Stimulated activated CD8-positive, alpha-beta memory T cell treated with anti-CD3 and anti-CD28 coated beads, Interleukin-15, amount 100 ng/mL, for 24 hours (primary cell): ENCODE measurements around the gene DYNLL2.
"Not testable (repeated sequence)": the region's sequence is repeated elsewhere in the genome, so short reads cannot be mapped to it uniquely, and the experiment has no call there.

Source experiments
- DNase-seq: peaks from one replicate; pipeline ENCODE4 v3.0.0-alpha.2; 2020; ENCODE audit warnings: low read depth

DYNLL2 gene

DNA sequence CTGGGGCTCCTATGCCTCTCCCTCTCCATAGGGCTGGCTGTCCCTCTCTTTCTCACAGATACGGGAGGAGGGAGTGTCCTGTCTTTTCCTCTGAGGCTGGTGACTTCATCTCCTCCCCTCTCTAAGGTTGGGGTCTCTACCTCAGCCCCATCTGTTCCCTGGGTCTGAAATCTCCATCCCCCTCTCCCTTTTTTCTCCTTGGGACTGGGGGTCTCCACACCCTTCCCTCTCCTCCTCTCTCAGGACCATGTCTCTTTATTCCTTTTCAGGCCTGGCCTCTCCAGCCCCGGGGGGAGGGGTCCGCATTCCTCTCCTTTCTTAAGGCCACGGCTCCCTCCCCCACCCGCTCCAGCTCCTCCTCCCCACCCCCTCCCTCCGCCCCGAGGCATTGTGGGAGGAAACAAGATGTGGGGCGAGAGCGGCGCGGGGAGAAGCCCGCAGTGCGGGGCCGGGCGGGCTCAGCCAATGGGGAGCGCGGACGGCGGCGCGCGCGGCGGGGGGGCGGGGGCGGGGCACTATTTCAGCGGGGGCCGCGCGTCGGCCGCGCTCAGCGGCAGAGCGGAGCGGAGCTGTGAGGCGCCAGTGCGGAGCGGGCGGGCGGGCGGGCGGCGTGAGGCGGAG, at the start of gene DYNLL2:
Gene DYNLL2, plus strand, starts transcription at position 550 of the 621 bp plus-strand sequence. CDS start 3,672 bp downstream, outside the sequence.
- DNase-seq = peak; percentile 73

DNA sequence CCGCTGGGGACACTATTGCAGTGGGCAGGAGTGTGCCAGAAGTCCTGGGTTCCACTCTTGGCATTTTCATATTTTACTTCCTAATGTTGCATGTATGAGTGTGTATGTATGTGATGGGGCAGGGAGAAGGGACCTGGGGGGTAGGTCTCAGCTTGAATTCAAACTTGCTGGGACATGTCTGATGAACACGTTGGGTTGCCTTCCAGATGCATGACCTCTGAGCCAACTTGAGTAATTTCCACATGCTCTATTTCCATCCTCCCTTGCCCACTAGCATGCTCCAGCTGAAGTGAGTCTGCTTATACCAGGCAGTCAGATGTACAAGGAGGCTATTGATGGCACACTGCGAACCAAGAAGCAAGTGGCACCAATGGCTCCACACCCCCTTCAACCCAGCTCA, 43.2 kb upstream of the DYNLL2 start:
- DNase-seq = no peak

DNA sequence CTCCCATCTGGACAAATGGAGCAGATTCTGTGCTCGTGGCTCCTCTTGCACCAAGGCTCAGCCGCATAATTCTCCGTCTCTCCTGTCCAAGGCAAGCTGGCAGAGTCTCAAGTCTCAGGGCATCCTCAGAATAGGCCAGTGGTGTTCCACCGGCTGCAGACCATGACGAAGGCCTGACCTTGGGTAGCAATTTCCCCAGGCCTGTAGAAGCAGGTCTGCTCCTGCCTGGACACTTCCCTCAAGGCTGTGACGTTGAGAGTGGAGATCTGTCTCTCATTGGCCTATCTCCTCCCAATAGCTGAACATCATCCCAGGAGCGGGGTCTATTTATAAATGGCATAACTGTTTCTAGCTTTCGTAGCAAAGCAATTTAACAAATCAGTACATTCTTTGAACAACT, 42.8 kb upstream of the DYNLL2 start:
- DNase-seq = no peak

DNA sequence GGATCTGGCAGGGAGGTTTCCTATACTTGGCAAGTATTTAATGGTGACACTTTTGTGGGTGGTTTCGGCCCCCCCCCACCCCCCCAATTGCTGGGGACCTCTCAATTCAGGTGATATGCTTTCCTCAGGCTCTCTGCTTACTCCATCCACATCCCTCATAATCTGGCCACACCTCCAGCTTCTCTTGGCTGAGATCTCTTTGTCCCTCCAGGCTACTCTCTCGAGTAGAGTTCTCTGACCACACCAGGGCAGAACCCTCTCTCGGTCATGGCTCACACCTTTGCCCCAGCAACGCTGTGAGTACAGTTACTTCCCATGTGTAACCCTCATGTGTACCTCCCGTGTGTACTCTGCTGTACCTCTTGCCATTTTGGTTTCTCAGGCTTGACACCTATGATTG, 42.1 kb upstream of the DYNLL2 start:
- no peak for DNase-seq

DNA sequence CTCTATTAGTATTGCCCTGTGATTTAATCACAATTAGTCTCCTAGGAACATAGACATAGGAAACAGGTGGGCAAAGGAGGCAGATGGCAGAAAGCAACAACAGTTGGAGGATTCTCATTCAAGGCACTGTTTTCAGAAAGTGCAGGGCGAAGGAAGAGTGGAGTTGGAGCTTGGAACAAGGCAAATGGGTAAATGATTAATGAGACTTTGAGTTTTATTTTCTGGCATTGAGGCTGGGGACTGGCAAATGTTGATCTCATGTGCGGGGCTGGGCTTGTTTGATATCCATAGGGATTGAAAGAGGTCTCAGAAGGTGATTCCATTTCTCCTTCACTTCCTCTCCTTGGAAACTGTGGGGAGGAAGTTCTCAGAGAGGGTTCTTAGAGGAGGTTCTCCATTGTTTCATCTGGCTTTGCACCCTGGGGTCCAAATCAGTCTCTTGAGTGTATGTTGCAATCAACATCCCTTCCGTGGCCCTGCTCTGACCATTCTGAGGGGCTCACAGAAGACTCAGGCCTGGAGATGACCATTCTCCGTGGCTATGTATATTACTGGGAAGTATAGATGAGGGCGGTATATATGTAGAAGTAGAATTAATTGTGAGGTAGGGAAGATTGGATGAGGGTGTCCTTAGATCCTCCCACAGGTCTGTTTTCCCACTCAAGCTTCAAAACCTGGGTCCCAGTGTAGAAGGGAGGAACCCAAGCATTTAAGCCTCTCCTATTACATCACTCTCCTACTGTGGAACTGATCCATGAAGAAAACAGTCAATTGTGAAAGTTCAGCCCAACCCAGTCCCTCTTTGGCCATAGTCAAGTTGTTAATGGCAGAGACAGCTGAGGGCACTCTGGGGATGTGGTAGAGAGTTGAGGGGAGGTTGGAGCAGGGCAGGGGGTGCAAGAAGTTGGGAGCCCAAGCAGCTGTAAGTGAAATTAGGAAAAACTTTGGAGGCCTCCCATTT, 39.7 kb upstream of the DYNLL2 start:
- no peak for DNase-seq

DNA sequence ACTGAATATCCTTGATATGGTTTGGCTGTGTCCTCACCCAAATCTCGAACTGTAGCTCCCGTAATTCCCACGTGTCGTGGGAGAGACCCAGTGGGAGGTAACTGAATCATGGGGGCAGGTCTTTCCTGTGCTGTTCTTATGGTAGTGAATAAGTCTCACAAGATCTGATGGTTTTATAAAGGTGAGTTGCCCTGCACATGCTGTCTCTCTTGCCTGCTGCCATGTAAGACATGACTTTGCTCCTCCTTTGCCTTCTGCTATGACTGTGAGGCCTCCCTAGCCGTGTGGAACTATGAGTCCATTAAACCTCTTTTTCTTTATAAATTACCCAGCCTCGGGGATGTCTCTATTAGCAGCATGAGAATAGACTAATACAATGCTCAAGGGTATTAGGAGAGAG, 39.0 kb upstream of the DYNLL2 start:
- not testable (repeated sequence) for DNase-seq

DNA sequence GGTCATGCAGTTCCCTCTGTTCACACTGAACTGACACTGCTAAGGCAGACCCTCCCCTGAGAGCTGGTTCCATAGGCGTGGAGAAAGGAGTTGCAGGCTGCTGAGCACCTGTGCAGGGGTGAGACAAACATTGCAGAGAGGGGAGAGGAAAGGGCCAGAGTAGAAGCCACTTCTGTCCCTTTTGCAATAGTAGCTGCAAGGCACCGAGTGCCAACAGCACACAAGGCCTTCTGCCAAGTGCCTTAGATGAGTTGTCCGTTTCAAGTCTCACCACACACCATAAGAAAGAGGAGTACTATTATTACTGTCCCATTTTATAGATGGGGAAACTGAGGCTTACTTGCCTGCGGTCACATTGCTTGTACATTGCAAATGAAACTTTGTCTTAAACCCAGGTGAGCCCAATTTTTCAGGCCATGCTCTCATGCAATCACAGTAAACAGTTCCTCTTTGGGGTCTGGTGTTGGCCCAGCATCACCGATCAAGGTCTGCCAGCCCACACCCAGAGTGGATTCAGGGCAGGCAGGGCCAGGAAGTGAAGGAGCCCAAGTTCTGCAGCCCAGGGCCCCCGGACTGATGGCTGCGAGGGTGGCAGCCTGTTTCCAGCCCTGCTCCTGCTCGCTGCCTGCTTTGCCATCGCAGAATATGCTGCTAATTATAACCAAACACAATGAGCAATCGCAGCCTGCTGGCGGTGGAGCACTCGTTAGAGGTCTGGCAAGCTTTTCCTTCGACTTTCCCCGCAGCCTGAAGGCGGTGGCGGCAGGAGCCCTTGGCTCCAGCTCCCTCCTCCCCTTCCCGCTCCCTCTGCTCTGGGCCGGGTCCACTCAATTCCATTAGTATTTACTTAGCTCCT, 36.8 kb upstream of the DYNLL2 start:
- no peak for DNase-seq

DNA sequence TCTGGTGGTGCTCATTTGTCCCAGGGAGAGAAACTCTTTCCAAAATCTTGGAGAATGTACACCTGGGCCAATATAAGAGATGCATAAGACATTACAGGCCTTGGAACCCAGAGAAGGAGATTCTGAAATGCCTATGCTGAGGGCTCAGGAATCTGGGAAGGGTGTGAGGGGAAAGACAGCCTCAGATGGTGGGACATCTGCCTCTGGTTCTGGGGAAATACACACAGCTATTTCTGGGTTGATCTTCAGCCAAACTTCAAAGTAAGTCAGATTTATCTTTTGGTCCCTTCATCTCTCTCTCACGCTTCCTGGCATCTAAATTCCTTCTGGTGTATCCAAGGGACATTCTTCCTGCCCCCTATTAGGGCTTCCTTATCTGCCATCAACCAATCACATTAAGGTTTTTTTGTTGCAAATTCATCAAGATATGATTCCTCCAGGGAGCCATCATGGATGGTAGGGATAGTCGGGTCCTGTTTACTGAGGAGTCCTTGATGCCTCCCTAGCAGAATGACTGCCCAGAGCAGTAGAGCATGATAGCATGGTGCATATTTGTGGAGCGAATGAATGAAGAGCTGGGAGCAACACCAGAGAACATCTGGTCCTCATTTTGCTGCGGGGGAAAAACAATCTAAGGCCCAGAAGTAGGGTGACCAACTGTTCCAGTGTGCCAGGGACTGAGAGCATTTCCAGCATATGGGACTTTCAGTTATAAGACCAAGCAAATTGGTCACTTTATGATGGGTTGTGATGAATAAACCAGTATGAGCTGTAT, 35.7 kb upstream of the DYNLL2 start:
- DNase-seq = no peak

DNA sequence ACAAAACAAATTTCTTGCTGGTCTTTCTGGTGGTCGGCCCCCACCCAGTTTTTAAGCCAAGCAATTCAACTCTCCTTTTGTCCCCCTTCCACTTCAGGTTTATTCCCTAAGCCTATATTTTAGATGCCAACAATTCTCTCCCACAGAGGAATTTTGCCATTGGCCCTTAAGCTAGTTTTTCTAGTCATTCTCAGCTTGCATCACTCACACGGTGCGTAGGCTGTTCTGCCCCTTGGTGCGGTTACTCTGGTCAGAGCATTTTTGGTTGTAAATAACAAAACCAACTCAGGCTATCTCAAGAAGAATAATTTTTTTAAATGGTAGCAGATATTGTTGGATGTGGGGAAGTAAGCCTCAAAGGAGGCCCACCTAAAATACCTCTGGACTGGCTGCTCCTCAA, 33.7 kb upstream of the DYNLL2 start:
- no peak for DNase-seq

DNA sequence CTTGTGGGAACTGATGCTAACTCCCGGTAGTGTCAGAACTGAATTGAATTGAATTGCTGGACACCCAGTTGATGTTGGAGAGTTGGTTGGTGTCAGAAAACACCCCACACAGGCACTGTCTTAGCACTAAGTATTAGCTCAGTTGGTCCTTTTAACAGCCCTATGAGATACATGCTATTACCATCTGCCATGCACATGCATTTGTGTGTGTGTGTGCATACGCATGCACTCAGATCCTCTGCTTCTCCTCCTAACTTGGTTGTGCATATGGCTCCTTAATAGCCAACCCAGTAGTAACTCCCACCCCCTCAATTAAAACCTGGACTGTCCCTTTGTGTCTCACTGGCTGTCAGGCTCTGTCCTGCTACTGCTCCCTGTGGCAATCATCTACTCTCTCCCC, 32.3 kb upstream of the DYNLL2 start:
- DNase-seq = no peak

DNA sequence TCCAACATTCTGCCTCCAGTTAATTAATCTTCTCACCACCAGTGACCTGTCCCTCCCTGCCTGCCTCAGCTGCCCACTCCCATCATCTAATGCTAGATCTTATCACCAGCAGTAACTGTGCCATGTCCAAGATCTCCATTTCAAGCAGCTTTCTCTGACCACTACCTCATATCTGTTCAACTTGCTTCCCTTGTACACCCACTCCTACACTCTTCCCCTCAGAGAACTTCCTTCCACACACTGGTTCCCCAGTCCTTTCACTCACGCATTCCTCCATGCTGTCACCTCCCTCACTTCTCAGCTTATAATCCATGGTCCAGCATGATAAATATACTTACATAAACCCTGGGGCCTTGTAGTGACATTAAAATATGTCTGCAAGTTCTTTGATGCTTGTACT, 31.8 kb upstream of the DYNLL2 start:
- no peak for DNase-seq

DNA sequence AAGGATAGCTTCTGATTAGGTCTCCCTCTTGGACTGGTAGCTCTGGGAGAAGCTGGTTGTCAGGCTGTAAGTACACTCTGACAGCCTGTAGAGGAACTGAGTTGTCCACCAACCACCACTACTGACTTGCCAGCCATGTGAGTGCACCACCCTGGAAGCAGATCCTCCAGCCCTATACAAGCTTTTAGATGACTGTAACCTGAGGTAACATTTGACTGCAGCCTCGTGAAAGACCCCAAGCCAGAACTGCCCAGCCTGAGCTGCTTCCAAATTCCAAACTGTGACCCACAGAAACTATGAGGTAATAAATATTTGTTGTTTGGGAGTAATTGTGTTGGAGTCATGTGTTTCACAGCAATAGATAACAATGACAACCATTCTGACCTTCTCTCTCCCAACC, 30.8 kb upstream of the DYNLL2 start:
- no peak for DNase-seq

DNA sequence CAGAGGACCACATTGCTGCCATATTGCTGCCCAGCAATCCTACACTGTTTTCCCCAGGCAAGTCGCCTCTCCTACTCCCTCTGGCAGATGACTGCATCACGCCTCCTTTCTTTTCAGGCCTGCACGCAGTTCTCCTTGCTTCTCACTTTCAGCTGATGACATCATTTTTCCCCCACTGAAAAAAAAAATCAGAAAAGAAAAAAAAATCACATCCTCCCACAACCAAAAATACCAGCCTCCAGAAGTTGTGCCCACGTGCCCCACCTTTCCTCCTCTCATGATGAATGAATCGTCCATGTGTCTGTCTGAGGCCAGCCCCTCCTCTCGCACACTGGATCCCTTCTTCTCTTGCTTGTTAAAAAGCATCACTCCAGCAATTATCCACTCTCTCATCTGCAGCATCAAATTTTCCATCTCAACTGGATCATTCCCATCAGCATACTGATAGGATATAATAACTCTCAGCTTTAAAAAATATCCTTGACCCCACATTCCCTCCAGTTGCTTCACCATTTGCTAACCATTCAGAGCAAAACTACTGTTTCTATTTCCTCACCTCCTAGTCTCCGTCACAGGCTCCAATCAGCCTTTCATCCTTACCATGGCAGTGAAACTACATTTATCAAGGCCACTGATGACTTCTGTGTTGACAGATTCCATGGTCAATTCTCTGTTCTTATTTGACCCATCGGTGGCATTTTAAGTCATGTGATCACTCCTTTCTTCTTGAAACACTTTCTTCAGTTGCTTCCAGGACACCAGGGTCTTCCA, 30.1 kb upstream of the DYNLL2 start:
- DNase-seq = no peak

DNA sequence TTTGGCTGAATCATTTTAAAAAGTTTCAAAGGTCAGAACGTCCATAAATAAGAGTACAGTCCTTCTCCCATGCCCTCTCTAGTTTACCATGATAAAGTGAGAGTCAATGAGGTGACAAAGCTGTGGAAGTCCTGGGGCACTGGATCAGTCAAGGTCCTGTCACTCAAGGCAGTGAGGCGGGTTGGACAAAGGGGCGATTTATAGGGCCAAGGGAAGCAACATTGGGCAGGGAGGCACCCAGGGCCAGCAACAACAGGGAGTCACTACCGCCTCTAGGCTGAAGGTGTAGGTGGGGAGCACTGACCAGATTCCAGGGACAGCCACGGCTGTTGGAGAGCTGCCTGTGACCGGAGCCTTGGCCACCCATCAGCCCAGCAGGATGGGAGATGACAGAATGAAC, 28.6 kb upstream of the DYNLL2 start:
- no peak for DNase-seq

DNA sequence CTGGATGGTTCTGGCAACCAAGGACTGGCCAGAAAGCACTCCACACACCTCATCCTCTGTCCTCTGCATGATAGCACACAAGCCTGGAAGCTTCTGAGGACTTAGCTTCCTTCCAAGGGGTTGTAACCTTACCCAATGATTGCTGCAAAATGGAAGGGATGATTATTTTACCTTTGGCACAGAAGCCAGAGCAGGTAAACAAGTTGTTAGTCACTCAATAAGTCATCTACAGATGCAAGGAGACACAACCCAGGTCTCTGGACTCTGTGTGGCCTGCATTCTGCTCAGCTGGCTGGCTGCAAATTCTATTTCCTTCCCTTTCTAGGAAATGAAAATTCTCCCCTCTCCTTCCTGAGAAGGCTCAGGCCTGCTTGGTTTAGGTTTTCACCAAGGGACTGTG, 26.7 kb upstream of the DYNLL2 start:
- no peak for DNase-seq

DNA sequence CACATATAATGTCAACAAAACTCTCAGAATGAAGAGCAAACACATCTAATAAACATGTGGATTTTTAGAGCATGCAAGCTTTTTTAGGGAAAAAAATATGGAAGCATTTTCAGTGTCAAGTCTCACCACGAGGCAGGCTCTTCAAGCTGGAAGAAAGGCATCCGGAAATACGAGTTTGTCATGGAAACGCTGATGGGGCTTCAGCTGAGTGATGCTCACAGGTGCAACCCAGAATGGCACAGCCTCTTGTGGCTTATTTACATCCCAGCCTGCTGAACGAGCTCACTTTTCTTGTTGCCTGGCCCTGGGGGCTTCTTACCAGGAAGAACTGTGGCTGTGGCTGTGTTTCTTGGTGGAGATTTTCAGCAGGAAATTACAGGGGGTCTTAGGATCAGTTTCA, 24.1 kb upstream of the DYNLL2 start:
- no peak for DNase-seq

DNA sequence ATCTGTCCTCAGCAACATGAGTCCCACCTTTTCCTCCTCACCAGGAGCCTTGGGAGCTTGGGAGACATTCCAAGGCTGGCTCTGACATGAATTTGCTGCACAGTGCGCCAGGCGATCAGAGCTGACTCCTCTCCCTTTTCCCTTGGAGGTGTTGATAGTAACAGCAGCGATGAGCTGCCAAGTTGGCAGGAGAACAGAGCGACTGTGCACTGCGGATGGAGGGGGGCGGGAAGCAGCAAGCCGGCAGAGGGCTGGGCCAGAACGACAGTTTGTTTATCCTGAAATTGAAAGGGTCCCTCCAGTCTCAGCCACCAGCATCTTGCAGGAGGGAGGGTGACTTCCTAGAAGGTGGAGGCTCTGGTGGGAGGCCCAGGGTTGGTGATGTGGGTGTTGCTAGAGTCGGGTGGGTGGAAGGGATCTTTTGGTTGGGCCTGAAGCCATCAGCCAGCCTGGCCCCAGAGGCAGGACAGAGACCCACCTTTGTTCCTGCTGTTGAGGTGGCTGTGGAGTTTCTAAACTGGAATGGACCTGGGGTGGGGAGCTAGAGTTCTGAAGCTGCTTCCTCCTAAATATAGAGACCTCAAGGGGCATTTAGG, 22.5 kb upstream of the DYNLL2 start:
- no peak for DNase-seq

DNA sequence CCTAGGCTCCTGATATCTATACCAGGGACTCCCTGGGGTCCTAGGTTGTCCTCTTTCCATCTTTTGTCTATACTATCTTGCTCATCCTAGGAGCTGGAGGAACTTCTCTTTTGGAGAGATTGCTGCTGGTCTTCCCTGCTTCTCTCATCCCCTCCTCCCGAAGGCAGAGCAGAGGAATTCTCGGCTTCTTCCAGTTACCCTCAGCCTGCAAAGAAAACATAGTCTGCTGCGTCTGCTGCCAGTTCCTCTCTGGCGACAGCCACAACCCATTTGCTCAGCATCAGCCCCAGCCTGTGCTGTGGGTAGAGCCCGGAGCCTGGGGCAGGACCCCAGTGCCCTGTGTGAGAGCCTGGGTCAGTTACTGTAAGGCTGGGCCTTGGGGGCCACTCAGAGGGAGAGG, 21.5 kb upstream of the DYNLL2 start:
- DNase-seq = no peak

DNA sequence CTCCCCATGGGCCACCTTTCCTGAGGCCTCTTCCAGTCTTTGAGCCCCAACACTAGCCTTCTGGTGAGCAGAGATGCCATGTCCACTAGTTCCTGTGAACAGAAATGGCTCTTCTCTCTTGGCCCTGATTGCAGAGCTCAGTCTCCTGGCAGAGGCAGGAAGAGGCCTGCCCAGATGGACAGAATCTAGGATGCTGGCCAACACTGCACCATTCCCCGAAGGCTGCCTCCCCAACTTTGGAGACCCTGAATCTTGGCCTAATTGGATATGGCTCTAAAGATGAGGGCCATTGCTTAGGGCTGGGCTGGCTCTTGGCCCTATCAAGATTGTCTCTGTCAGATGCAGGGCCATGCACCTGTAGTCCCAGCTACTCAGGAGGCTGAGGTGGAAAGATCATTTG, 18.0 kb upstream of the DYNLL2 start:
- no peak for DNase-seq

DNA sequence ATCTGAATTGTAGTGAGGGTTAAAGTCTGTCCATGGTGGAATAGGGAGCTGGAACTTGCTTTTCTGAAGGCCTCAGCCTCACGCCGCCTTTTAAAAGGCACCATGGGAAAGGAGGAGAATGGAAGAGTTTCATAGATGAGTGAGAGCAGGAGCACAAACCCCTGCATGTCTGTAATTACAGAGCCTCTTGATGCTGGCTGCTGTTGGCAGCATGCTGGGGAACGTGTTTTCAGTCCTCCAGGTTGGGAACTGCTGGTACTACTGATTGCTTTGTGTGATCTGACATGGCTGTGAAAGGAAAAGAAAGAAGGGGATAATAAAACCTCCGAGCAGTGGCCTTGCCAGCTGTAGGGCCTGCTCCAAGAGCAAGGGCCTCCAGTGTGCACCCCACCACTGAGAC, 16.8 kb upstream of the DYNLL2 start:
- DNase-seq = no peak

DNA sequence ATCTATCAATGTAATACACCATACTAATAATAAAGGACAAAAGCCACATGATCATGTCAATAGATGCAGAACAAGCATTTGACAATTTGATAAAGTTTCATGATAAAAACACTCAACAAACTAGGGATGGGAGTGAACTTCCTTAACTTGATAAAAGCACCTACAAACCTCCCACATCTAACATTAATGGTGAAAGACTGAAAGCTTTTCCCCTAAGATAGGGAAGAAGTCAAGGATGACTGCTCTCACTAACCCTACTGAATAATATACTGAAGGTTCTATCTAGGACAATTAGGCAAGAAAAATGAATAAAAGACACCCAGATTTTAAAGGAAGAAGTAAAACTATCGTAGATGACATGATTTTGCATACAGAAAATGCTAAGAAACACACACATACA, 10.4 kb upstream of the DYNLL2 start:
- no peak for DNase-seq
